22Rv1 (cell line): ENCODE results near the gene MMRN1.

Experiments used
- H3K27ac ChIP-seq: fragments of 450-650 bp; 2 replicates; pipeline ENCODE4 v1.5.1; 2017
- ZFX ChIP-seq: fragments of 450-650 bp; IDR thresholded peaks from 2 replicates; pipeline ENCODE4 v1.6.1; 2017; ENCODE audit warnings: antibody characterized with exemption, borderline replicate concordance
- TF ChIP-seq, protein P1 (sequence below): fragments of 450-650 bp; IDR thresholded peaks from 2 replicates; pipeline ENCODE4 v1.5.1; 2017; ENCODE audit warnings: mild to moderate bottlenecking

MMRN1 gene

DNA sequence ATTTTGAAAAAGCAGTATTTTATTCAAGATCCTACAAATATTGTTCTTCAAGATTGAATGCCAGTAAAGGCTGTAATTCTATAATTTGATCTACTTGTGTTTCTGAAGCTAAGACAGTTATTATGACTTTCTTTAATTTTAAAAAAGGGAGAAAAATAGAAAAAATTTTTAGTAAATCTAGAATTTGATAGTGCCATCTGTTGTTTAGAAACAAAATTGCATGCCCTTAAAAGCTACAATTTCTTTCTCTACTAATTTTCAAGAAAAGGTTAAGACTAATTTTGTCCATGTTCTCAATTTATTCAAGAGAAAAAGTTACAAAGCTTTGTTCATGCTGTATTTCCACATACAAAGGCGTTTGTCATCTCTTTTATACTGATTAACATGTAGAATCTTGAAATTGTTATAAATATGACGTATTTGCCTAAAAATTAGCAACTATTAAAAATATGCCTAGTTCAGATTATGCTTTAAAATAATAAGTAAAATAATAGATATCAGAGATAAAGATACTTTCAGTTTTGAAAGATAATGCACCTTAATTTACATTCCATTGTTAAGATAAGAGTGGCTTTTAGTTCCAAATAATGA lies 25.6 kb upstream of the MMRN1 start:
- no peak overlapping the region for H3K27ac ChIP-seq
- no peak for TF ChIP-seq ZFX
- TF ChIP-seq, protein P1, sequence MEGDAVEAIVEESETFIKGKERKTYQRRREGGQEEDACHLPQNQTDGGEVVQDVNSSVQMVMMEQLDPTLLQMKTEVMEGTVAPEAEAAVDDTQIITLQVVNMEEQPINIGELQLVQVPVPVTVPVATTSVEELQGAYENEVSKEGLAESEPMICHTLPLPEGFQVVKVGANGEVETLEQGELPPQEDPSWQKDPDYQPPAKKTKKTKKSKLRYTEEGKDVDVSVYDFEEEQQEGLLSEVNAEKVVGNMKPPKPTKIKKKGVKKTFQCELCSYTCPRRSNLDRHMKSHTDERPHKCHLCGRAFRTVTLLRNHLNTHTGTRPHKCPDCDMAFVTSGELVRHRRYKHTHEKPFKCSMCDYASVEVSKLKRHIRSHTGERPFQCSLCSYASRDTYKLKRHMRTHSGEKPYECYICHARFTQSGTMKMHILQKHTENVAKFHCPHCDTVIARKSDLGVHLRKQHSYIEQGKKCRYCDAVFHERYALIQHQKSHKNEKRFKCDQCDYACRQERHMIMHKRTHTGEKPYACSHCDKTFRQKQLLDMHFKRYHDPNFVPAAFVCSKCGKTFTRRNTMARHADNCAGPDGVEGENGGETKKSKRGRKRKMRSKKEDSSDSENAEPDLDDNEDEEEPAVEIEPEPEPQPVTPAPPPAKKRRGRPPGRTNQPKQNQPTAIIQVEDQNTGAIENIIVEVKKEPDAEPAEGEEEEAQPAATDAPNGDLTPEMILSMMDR = peak; percentile 64

DNA sequence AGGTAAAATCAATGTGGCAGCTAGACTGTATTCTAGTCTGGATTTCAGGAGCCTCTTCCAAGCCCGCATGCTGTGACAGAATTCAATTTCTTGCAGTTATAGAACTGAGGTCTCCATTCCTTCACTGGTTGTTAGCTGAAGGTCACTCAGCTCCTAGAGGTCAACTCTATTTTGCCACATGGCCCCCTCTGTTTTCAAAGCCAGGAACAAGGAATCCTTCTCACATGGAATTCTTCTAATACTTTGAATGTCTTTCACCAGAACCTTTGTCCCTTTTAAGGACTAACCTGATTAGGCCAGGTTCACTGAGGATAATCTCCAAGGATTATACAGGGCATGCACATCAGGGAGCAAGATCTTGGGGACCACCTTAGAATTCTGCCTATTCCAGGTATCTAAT lies 23.4 kb upstream of the MMRN1 start:
- TF ChIP-seq, protein P1 = no peak
- no peak for TF ChIP-seq ZFX
- H3K27ac ChIP-seq = no peak overlapping the region

DNA sequence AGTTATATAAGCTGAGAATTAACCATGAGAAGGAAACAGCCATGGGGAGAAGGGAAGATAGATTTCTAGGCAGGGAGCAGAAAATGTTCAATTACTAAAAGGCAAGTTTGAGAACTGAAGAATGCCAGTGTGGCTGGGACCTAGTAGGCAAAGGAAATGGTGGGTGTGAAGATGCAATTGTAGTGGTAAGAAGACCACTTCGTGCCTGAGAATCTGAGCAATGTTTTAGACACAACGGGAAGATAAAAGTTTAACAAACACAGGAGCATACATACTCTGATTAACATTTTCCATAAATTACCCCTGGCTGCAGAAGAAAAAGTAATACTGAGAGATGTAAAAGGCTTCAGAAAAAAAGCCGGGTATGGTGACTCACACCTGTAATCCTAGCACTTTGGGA lies 18.1 kb upstream of the MMRN1 start:
- TF ChIP-seq ZFX = no peak
- TF ChIP-seq, protein P1 = no peak
- H3K27ac ChIP-seq = no peak overlapping the region

DNA sequence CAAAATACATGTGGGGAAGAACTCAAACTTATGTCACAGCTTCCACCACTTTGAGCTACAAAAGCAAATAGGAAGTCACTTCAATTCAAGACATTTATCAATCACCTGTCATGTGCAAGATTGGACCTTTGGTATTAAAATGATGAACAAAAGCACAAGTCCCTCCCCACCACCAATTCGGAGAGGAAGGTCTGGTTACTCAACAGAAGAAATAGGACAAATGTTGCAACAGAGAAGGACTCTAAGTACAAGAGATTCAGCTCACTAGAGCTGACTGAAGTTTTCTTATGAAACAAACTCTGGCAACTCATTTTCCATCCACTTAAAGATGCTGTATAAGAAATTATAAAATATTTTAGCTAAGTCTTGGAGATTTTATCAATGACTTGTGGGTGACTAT lies 16.0 kb upstream of the MMRN1 start:
- TF ChIP-seq ZFX = no peak
- TF ChIP-seq, protein P1 = no peak
- no peak overlapping the region for H3K27ac ChIP-seq

DNA sequence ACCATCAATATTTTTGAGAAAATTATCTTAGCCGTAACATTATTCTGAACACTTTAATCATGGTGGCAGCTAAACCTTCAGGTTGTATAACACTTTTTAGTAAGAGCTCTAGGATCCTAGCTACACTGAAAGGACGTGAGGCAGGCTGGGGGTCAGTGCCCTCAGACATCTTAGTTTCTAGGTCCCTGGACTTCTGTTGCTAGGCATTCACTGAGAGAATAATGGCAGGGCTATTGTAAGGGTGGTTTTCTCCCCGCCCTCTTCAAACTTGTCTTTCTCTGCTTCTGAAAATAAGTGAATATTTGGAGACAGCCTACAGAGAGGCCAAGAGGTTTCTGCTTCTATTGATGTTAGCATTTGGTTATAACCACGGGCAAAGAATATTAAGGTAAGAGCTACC lies 15.4 kb upstream of the MMRN1 start:
- no peak overlapping the region for H3K27ac ChIP-seq
- TF ChIP-seq, protein P1 = no peak
- no peak for TF ChIP-seq ZFX

DNA sequence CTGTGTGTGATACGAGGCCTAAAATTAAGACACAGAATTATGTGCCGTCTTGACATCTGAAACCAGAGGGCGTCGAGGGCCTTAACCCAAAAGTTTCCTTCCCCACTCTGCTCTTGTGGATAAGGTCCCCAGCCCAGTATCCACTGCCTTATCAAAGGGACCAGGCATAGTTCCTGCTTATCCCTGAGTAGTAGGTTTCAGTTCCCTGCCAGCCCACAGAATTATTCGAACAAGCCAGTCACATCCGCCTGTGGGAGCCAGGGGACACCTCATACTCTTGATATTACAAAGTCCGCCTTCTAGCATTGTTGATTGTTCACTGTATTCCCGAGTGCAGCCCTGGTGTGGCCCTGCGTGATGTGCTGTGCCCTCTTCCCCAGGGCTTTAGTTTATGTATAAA lies 5.4 kb upstream of the MMRN1 start:
- TF ChIP-seq, protein P1 = no peak
- TF ChIP-seq ZFX = no peak
- no peak overlapping the region for H3K27ac ChIP-seq

DNA sequence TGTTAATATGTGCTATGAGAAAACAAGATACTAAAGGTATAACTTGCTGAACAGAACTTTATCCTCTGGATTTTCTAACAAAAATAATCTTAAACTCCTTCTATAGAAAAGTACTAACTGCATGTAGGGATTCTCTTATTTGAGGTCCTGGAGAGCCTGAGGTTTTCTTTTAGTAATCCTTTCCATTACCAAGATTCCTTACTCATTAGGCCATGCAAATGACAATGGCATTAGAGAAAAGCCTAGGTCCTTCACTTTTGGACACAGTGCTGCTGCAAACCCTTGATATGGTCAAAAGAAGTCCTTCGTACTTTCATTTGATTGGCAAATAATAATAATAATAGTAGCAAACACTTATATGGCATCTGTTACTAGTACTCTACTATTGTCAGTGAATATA lies 3.2 kb downstream of the MMRN1 start:
- TF ChIP-seq, protein P1 = no peak
- no peak for TF ChIP-seq ZFX
- H3K27ac ChIP-seq = no peak overlapping the region
